ENCODE results near the gene PAPLN. TPM values are rescaled to one million over a fixed set of nuclear protein-coding genes. Genes with fewer than 3 reads are reported as not detected.

PAPLN gene
- total and polyA plus RNA-seq, 9 of the 15 experiments (the other 6 are each of a cell fraction or from before 2014, with no cell fraction given), result 0.43 to 3.5 (median 1.7) TPM

DNA sequence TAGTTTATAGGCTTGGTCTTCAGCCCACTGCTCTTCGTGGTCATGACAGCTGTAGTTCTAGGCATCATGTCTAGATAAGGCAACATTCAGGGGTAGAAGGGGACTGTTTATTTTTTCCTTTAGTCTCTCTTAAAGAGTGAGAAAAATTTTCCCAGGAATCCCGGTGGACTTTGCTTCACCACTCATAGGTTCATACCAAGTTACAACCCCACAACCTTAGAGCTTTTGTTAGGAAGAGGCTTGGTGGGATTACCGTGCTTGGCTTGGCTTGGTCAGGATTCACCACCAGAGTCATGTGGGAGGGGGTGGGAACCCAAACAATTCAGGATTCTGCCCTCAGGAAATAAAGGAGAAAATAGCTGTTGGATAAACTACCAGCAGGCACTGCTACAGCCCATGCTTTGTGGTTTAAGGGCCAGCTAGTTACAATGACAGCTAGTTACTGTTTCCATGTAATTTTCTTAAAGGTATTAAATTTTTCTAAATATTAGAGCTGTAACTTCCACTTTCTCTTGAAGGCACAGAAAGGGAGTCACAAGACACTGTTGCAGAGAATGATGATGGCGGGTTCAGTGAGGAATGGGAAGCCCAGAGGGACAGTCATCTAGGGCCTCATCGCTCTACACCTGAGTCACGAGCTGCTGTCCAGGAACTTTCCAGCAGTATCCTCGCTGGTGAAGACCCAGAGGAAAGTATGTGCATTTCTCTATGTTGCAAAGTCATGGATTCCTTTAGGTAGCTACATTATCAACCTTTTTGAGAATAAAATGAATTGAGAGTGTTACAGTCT is 25.9 kb upstream of the PAPLN start:
- no peak for DNase-seq (ENCODE audit: extremely low read depth in 1 of 4, low spot score in 3 of 4)
- Histone ChIP-seq H3K27me3 (ENCODE audit: control insufficient read depth in 2 of 2, insufficient read depth in 2 of 2, low read length in 2 of 2) (no peaks in the 10 kb centered on the region), H3K9ac (ENCODE audit: insufficient read depth in 1 of 2, low read depth in 2 of 2, low read length in 2 of 2) (no peak overlapping the region), H2AFZ (ENCODE audit: low read depth, low read length) (no peak overlapping the region), H3K4me2 (ENCODE audit: insufficient read depth, low read length) (no peak overlapping the region), H3K4me1 (replicated peaks in 1 of 2; ENCODE audit: control insufficient read depth in 2 of 2, insufficient read depth in 2 of 2, low read length in 2 of 2) (no peaks in the 10 kb centered on the region), H3K36me3 (ENCODE audit: control insufficient read depth, insufficient read depth, low read length) (peaks cover 38% of the 10 kb centered on the region; the same call in 2 of the 3 replicates), H4K20me1 (replicated peaks; ENCODE audit: control insufficient read depth, insufficient read depth, low read length) (no peaks in the 10 kb centered on the region), H3K9me3 (replicated peaks; ENCODE audit: control insufficient read depth, insufficient read depth, low read depth, low read length) (no peaks in the 10 kb centered on the region; the same call in 1 of the 2 replicates), H3K79me2 (ENCODE audit: control insufficient read depth, insufficient read depth, low read length) (no peaks in the 10 kb centered on the region), H3K4me3 (no peak overlapping the region), H3K9me1 (ENCODE audit: control insufficient read depth, insufficient read depth, low read length) (no peaks in the 10 kb centered on the region), H3K27ac (ENCODE audit: extremely low read depth, low read depth, low read length) (no peak overlapping the region)
- FAIRE-seq, result no peak
- ChIA-PET CTCF (ENCODE audit: low intra/inter-chr PET ratio) (no interaction called here), POLR2A (interaction anchor here (0.6 to 0.8 kb wide), 2 partner anchors 29 to 81 kb away, joined by 3 read pairs; no protein-coding TSS in a partner anchor)
- WGBS (ENCODE audit: insufficient coverage, low coverage, missing lambda C conversion rate), result 87% methylated on average over 5 of the region's 7 CpGs
- in situ Hi-C loops (cut with MboI), result no loop called here
- no TSS peak for BruUV-seq (replicated peaks)
- no peak for ATAC-seq
- intact Hi-C loops (cut with micrococcal nuclease), result no loop called here
- TF ChIP-seq ZNF75A (CRISPR knock-in tag; IDR thresholded peaks at IDR 0.05) (no peak), WHSC1 (IDR thresholded peaks at IDR 0.05; ENCODE audit: low read length) (no peak), ZSCAN32 (CRISPR knock-in tag; IDR thresholded peaks at IDR 0.05) (no peak), RCOR1 (IDR thresholded peaks at IDR 0.05; ENCODE audit: borderline replicate concordance in 1 of 2, low read depth in 2 of 2, low read length in 2 of 2) (no peak), TEAD4 (IDR thresholded peaks at IDR 0.05; ENCODE audit: low read length) (no peak), TEAD4 (CRISPR knock-in tag; IDR thresholded peaks at IDR 0.05; ENCODE audit: borderline replicate concordance) (no peak)
- TF ChIP-seq, protein P1, sequence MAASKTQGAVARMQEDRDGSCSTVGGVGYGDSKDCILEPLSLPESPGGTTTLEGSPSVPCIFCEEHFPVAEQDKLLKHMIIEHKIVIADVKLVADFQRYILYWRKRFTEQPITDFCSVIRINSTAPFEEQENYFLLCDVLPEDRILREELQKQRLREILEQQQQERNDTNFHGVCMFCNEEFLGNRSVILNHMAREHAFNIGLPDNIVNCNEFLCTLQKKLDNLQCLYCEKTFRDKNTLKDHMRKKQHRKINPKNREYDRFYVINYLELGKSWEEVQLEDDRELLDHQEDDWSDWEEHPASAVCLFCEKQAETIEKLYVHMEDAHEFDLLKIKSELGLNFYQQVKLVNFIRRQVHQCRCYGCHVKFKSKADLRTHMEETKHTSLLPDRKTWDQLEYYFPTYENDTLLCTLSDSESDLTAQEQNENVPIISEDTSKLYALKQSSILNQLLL (CRISPR knock-in tag; IDR thresholded peaks at IDR 0.05; ENCODE audit: borderline replicate concordance), result no peak
- TF ChIP-seq, protein P2, sequence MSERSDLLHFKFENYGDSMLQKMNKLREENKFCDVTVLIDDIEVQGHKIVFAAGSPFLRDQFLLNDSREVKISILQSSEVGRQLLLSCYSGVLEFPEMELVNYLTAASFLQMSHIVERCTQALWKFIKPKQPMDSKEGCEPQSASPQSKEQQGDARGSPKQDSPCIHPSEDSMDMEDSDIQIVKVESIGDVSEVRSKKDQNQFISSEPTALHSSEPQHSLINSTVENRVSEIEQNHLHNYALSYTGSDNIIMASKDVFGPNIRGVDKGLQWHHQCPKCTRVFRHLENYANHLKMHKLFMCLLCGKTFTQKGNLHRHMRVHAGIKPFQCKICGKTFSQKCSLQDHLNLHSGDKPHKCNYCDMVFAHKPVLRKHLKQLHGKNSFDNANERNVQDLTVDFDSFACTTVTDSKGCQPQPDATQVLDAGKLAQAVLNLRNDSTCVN (CRISPR knock-in tag; IDR thresholded peaks at IDR 0.05), result no peak
